BLaER1 (cell line): Measurements from ENCODE around the gene GTSE1.
"Not testable (repeated sequence)": the region's sequence is repeated elsewhere in the genome, so short reads cannot be mapped to it uniquely, and the experiment has no call there.

ENCODE experiments used
- H3K27ac ChIP-seq: shearing (Covaris generic); formaldehyde crosslinking; 2 replicates; pipeline ENCODE4 v1.8.1; 2022
- H3K27me3 ChIP-seq: shearing (Covaris generic); formaldehyde crosslinking; 2 replicates; pipeline ENCODE4 v1.8.1; 2022
- H3K36me3 ChIP-seq: shearing (Covaris generic); formaldehyde crosslinking; 2 replicates; pipeline ENCODE4 v1.8.1; 2022
- H3K4me1 ChIP-seq: shearing (Covaris generic); formaldehyde crosslinking; 2 replicates; pipeline ENCODE4 v1.8.1; 2022
- H3K4me2 ChIP-seq: shearing (Covaris generic); formaldehyde crosslinking; 2 replicates; pipeline ENCODE4 v1.8.1; 2022
- H3K4me3 ChIP-seq: shearing (Covaris generic); formaldehyde crosslinking; 2 replicates; pipeline ENCODE4 v1.8.1; 2022
- H3K9ac ChIP-seq: shearing (Covaris generic); formaldehyde crosslinking; 2 replicates; pipeline ENCODE4 v1.8.1; 2022
- H3K9me3 ChIP-seq: shearing (Covaris generic); formaldehyde crosslinking; 2 replicates; pipeline ENCODE4 v1.8.1; 2022
- H4K20me1 ChIP-seq: shearing (Covaris generic); formaldehyde crosslinking; 2 replicates; pipeline ENCODE4 v1.8.1; 2022
- Cebpa-rat ChIP-seq: shearing (Covaris generic); IDR thresholded peaks from 2 replicates; pipeline ENCODE4 v1.8.1; 2022

Gene GTSE1

DNA sequence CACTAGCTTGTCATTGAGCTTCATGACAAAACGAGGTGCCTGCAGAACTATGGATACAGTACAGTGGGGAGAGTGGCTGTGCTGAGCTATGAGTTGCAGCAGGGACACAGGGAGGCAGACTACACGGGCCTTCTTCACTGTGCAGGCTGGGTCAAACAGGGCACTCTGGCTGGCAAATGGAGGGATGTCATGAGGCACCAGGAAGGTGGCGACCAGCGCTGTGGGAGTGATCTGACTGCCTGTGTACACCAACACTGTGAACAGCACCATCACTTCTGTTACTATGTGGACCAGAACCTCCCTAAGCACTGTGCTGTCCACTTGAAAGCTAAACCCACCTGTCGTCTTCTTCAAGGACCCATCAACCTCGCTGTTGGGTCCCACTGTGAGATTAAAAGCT, 36.6 kb upstream of the GTSE1 start:
- Histone ChIP-seq H3K4me2 (no peak overlapping the region), H3K4me3 (no peak overlapping the region), H3K27me3 (no peaks in the 10 kb centered on the region), H3K9me3 (peaks cover 81% of the 10 kb centered on the region), H3K36me3 (no peaks in the 10 kb centered on the region), H3K27ac (no peak overlapping the region), H3K9ac (no peak overlapping the region), H3K4me1 (peaks cover 9% of the 10 kb centered on the region; the same call in 1 of the 2 replicates), H4K20me1 (no peaks in the 10 kb centered on the region)
- no peak for TF ChIP-seq Cebpa-rat

GRCh38 chr22:46262449-46263215, 34.0 kb upstream of the GTSE1 start:
- no peaks in the 10 kb centered on the region for H3K36me3 ChIP-seq
- peaks cover 15% of the 10 kb centered on the region for H3K4me1 ChIP-seq
- peaks cover 88% of the 10 kb centered on the region for H3K9me3 ChIP-seq
- no peak overlapping the region for H3K27ac ChIP-seq
- TF ChIP-seq Cebpa-rat: no peak
- no peaks in the 10 kb centered on the region for H4K20me1 ChIP-seq
- H3K27me3 ChIP-seq: peaks cover 10% of the 10 kb centered on the region; the same call in 1 of the 2 replicates
- peak overlapping the region; percentile 28 for H3K4me3 ChIP-seq
- no peak overlapping the region for H3K9ac ChIP-seq
- H3K4me2 ChIP-seq: no peak overlapping the region

- Histone ChIP-seq H3K36me3 (no peaks in the 10 kb centered on the region), H3K4me3 (peak within 1 kb of the TSS; percentile 28), H3K27me3 (peaks cover 14% of the 10 kb centered on the region), H4K20me1 (no peaks in the 10 kb centered on the region), H3K27ac (no peak within 1 kb of the TSS), H3K9ac (no peak within 1 kb of the TSS), H3K4me2 (no peak within 1 kb of the TSS), H3K9me3 (peaks cover 82% of the 10 kb centered on the region), H3K4me1 (peaks cover 19% of the 10 kb centered on the region)
- no peak for TF ChIP-seq Cebpa-rat
Measured at GRCh38 chr22:46263216-46263590, 33.5 kb upstream of the GTSE1 start, which contains the start of gene PKDREJ. Gene PKDREJ, minus strand, starts transcription at chr22:46263343. Its CDS starts 21 bp downstream, at chr22:46263322.

DNA sequence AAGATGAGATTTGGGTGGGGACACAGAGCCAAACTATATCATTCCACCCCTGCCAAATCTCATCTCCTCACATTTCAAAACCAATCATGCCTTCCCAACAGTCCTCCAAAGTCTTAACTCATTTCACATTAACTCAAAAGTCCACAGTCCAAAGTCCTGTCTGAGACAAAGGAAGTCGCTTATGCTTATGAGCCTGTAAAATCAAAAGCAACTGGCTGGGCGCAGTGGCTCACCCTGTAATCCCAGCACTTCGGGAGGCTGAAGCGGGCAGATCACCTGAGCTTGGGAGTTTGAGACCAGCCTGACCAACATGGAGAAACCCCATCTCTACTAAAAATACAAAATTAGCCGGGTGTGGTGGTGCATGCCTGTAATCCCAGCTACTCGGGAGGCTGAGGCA, 32.1 kb upstream of the GTSE1 start:
- not testable (repeated sequence) for H3K27ac ChIP-seq, H4K20me1 ChIP-seq, H3K9ac ChIP-seq, H3K4me2 ChIP-seq, H3K36me3 ChIP-seq
- peaks cover 70% of the 10 kb centered on the region for H3K9me3 ChIP-seq
- H3K4me3 ChIP-seq: 0 out of 2 replicates have a peak overlapping the region, but pooled peaks have one; percentile 33
- peaks cover 23% of the 10 kb centered on the region for H3K4me1 ChIP-seq
- peaks cover 17% of the 10 kb centered on the region for H3K27me3 ChIP-seq

- peaks cover 62% of the 10 kb centered on the region for H3K9me3 ChIP-seq
- H3K4me2 ChIP-seq, H4K20me1 ChIP-seq, H3K36me3 ChIP-seq, H3K9ac ChIP-seq, H3K27ac ChIP-seq: not testable (repeated sequence)
- 0 out of 2 replicates have a peak overlapping the region, but pooled peaks have one; percentile 33 for H3K4me3 ChIP-seq
- peaks cover 17% of the 10 kb centered on the region for H3K27me3 ChIP-seq
- peaks cover 23% of the 10 kb centered on the region for H3K4me1 ChIP-seq
Measured at GRCh38 chr22:46265627-46266026, 31.0 kb upstream of the GTSE1 start.

DNA sequence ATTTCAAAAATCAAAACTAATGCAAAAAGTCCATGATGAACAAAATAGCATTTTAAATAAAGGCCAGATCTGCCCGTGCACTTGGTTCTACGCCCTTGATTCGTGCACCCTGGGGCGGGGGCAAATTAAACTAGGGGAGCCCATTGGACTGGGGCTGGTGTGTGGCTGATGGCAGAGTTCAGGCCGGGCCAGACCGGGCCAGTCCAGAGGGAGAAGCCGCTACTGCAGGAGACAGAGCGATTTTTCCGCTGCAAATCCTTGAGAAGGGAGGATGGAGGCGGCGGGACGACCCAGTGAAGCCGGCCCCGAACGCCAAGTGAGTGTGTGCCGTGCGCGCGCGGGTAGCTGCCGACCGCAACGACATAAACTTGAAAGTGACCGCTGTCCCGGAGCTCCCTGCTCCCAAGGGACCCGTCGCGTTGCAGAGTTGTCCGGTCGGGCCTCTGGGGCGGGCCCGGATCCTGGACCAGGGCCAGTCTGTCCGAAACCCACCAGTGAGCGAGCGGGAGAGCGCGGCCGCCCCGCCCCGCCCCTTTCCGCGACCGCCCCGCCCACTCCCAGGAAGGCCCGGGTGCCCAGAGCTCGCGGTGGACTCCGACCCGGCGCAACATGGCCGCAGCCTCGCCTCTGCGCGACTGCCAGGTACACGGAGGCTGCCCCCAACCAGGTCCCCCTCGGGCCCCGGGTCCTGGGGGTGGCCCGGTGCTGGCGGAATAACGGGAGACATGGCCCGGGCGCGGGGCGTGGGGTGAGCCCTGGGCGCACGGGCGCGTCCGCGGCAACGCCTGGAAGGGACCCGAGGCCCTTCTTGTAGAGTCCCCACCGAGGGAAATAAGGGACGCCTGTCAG, 29.0 kb upstream of the GTSE1 start, which contains the start of gene TTC38:
TSS of gene TTC38 (plus strand) at position 578 of the 849 bp plus-strand sequence. CDS start at position 610, 32 bp downstream.
- Histone ChIP-seq H3K4me1 (peaks cover 35% of the 10 kb centered on the region), H3K9ac (peak within 1 kb of the TSS; percentile 60), H3K4me3 (peak within 1 kb of the TSS; percentile 67), H3K27ac (no peak within 1 kb of the TSS; the same call in 1 of the 2 replicates), H3K4me2 (peak within 1 kb of the TSS; percentile 91), H3K27me3 (peaks cover 17% of the 10 kb centered on the region), H4K20me1 (no peaks in the 10 kb centered on the region), H3K36me3 (no peaks in the 10 kb centered on the region; the same call in 1 of the 2 replicates), H3K9me3 (peaks cover 43% of the 10 kb centered on the region)
- no peak for TF ChIP-seq Cebpa-rat

DNA sequence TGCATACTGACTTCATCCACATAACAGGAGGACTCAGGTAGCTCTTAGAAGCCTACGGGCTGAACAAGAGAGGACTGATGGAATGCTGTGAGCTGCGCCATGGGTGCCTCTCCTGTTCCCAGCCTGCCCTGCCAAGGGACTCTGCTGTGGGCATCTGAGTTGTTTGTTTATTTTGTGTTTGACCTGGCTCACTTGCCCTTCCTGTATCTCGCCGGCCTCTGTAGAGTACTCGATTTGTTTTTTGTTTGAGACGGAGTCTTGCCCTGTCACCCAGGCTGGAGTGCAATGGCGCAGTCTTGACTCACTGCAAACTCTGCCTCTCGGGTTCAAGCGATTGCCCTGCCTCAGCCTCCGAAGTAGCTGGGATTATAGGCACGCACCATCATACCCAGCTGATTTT, 27.1 kb upstream of the GTSE1 start:
- no peak overlapping the region for H3K9ac ChIP-seq
- H3K4me3 ChIP-seq: no peak overlapping the region
- H3K4me2 ChIP-seq: no peak overlapping the region
- no peaks in the 10 kb centered on the region for H4K20me1 ChIP-seq
- no peak for TF ChIP-seq Cebpa-rat
- no peak overlapping the region for H3K27ac ChIP-seq
- H3K9me3 ChIP-seq: peaks cover 24% of the 10 kb centered on the region
- H3K36me3 ChIP-seq: no peaks in the 10 kb centered on the region; the same call in 1 of the 2 replicates
- H3K27me3 ChIP-seq: peaks cover 17% of the 10 kb centered on the region
- H3K4me1 ChIP-seq: peaks cover 48% of the 10 kb centered on the region

- H3K4me1 ChIP-seq: peaks cover 51% of the 10 kb centered on the region
- H3K4me2 ChIP-seq: peak overlapping the region; percentile 20
- peaks cover 10% of the 10 kb centered on the region for H3K27me3 ChIP-seq
- no peak overlapping the region for H3K4me3 ChIP-seq
- H3K9me3 ChIP-seq: peaks cover 5% of the 10 kb centered on the region; the same call in 1 of the 2 replicates
- no peak for TF ChIP-seq Cebpa-rat
- no peak overlapping the region for H3K9ac ChIP-seq
- H4K20me1 ChIP-seq: no peaks in the 10 kb centered on the region
- no peak overlapping the region for H3K27ac ChIP-seq
- H3K36me3 ChIP-seq: peaks cover 14% of the 10 kb centered on the region; the same call in 1 of the 2 replicates
Measured at GRCh38 chr22:46272196-46272595, 24.5 kb upstream of the GTSE1 start.

DNA sequence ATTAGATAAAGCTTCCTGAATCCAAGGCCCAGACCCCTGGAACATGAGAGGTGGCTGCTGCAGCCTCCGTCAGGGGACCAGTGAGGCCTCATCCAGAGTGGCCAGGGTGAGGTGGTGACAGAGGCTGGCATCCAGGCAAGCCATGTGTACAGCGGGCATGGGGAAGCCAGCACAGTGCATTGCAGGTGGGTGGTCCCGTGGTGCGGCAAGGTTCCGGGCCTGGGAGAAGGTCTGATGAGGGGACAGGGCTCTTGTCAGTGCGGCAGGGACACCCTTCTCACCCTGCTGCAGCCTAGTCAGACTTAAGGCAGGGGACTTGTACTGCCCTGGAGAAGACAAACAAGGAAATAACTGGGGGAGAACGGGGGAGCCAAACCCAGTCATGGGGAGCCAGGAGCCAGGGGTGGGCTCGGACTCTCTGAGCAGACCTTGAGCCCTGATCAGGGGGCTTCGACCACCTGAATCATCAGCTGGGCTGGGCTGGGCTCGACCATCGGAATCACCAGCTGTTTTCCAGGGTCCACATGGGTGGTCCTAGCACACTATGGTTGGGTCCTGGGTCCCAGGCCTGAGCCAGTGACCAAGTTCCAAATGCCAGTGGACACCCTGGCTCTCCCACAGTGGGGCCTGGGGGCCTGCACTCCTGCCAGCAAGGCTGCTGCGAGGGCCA, 23.8 kb upstream of the GTSE1 start:
- Histone ChIP-seq H3K27ac (no peak overlapping the region), H3K4me3 (no peak overlapping the region), H4K20me1 (no peaks in the 10 kb centered on the region), H3K36me3 (peaks cover 18% of the 10 kb centered on the region; the same call in 1 of the 2 replicates), H3K4me1 (peaks cover 46% of the 10 kb centered on the region), H3K27me3 (peaks cover 6% of the 10 kb centered on the region), H3K4me2 (peak overlapping the region; percentile 8; the same call in 1 of the 2 replicates), H3K9ac (no peak overlapping the region), H3K9me3 (peaks cover 5% of the 10 kb centered on the region; the same call in 1 of the 2 replicates)
- no peak for TF ChIP-seq Cebpa-rat
